Endothelial cell of umbilical vein (primary cell): ENCODE results near the gene IYD. TPM values are rescaled to one million over a fixed set of nuclear protein-coding genes. Genes with fewer than 3 reads are reported as not detected.

Experiments
- BruUV-seq: library from RNA; stranded (reverse); fragments of 400-500 nt; replicated peaks from 2 replicates; lab custom pipeline; 2021; lab: Mats Ljungman, UMichigan
- CTCF ChIA-PET: fragments of 300-600, 350-600 bp; sonication (Branson Sonifier 250); formaldehyde crosslinking; loops from one replicate; lab custom pipeline; 2021; ENCODE audit warnings: antibody characterized with exemption, inconsistent platforms; lab: Charles Lee
- POLR2A ChIA-PET: fragments of 300-600, 350-600 bp; sonication (Branson Sonifier 250); formaldehyde crosslinking; loops from one replicate; lab custom pipeline; 2021; ENCODE audit warnings: antibody characterized with exemption, inconsistent platforms; lab: Charles Lee
- DNase-seq: peaks from one replicate; pipeline ENCODE4 v3.0.0-alpha.2; 2011; ENCODE audit warnings: low read depth, low spot score
- FAIRE-seq: peaks from 2 replicates; lab custom pipeline; 2011; peaks lifted over from hg19 to GRCh38; lab: Jason Lieb, UNC
- H2AFZ ChIP-seq: 2 replicates; pipeline ENCODE4 v1.6.0; 2012; ENCODE audit warnings: low read depth, low read length, control low read depth, inconsistent platforms
- H3K27ac ChIP-seq: 2 replicates; pipeline ENCODE4 v1.5.1; 2011; ENCODE audit warnings: low read depth, mild to moderate bottlenecking, control low read depth, low read length, moderate library complexity; ENCODE audit not compliant: insufficient read depth
- H3K27me3 ChIP-seq, 2 experiments: 2 replicates each; pipeline versions ENCODE4 v1.6.0 to v1.6.1; 2011; ENCODE audit warnings: low read length in 2 of 2, mixed read lengths in 1 of 2; ENCODE audit not compliant: control insufficient read depth in 2 of 2, insufficient read depth in 2 of 2
- H3K36me3 ChIP-seq, 2 experiments: 2 replicates in 1 of 2; 3 replicates in 1 of 2; pipeline ENCODE4 v1.5.1; 2011; ENCODE audit warnings: low read length in 2 of 2, mild to moderate bottlenecking in 1 of 2, moderate library complexity in 1 of 2; ENCODE audit not compliant: control insufficient read depth in 2 of 2, insufficient read depth in 2 of 2; ENCODE audit errors: extremely low read depth in 1 of 2
- H3K4me1 ChIP-seq: 3 replicates; pipeline ENCODE4 v1.5.1; 2011; ENCODE audit warnings: mild to moderate bottlenecking, low read length; ENCODE audit not compliant: control insufficient read depth, insufficient read depth; ENCODE audit errors: extremely low read depth
- H3K4me2 ChIP-seq: 2 replicates; pipeline ENCODE4 v1.6.1; 2011; ENCODE audit warnings: low read length, control low read depth, mixed read lengths; ENCODE audit not compliant: insufficient read depth
- H3K4me3 ChIP-seq, 3 experiments: fragments of 200-600 bp in 1 of 3; sonication (generic), shearing (Covaris generic) in 1 of 3; replicated peaks in 1 of 3; 2 replicates each; pipeline ENCODE4 v1.5.1; 2011 to 2016; ENCODE audit warnings: control low read depth in 3 of 3, low read length in 3 of 3, mild to moderate bottlenecking in 2 of 3, inconsistent platforms in 1 of 3, low read depth in 1 of 3, moderate library complexity in 1 of 3; ENCODE audit not compliant: insufficient read depth in 1 of 3
- H3K79me2 ChIP-seq: 2 replicates; pipeline ENCODE4 v1.6.0; 2012; ENCODE audit warnings: low read length, inconsistent platforms; ENCODE audit not compliant: control insufficient read depth, insufficient read depth
- H3K9ac ChIP-seq: replicated peaks from 2 replicates; pipeline ENCODE3; 2011; ENCODE audit warnings: low read length, control low read depth; ENCODE audit not compliant: insufficient read depth; ENCODE audit errors: extremely low read depth
- H3K9me1 ChIP-seq: replicated peaks from 3 replicates; pipeline ENCODE4 v1.6.0; 2011; ENCODE audit warnings: mild to moderate bottlenecking, low read length; ENCODE audit not compliant: control insufficient read depth, insufficient read depth; ENCODE audit errors: extremely low read depth
- H3K9me3 ChIP-seq: replicated peaks from 2 replicates; pipeline ENCODE4 v1.5.1; 2012; ENCODE audit warnings: low read length, inconsistent platforms; ENCODE audit not compliant: control insufficient read depth, insufficient read depth
- H4K20me1 ChIP-seq: replicated peaks from 2 replicates; pipeline ENCODE3; 2011; ENCODE audit warnings: mild to moderate bottlenecking, low read length; ENCODE audit not compliant: control insufficient read depth, insufficient read depth; ENCODE audit errors: extremely low read depth
- CTCF ChIP-seq, 2 donors: IDR thresholded peaks; 1 replicate in 1 of 2; 2 replicates in 1 of 2; pipeline ENCODE4 v1.5.1; 2011; ENCODE audit warnings: low read length in 2 of 2, mild to moderate bottlenecking in 2 of 2, moderate library complexity in 2 of 2, control low read depth in 1 of 2, inconsistent platforms in 1 of 2, low read depth in 1 of 2; ENCODE audit not compliant: insufficient read depth in 1 of 2; ENCODE audit errors: extremely low read depth in 1 of 2
- EZH2 ChIP-seq: IDR thresholded peaks from 2 replicates; pipeline ENCODE4 v1.6.1; 2012; ENCODE audit warnings: borderline replicate concordance, low read depth, mild to moderate bottlenecking, moderate library complexity, low read length, inconsistent platforms; ENCODE audit not compliant: severe bottlenecking
- FOS ChIP-seq: IDR thresholded peaks from 2 replicates; pipeline ENCODE4 v1.6.1; 2011; ENCODE audit warnings: mild to moderate bottlenecking, low read length, moderate library complexity, borderline replicate concordance; ENCODE audit not compliant: insufficient read depth
- GATA2 ChIP-seq: IDR thresholded peaks from 2 replicates; pipeline ENCODE4 v1.7.0; 2011; ENCODE audit warnings: low read depth, mild to moderate bottlenecking, moderate library complexity, mixed read lengths, low read length; ENCODE audit not compliant: insufficient read length, insufficient read depth
- JUN ChIP-seq: IDR thresholded peaks from 2 replicates; pipeline ENCODE4 v1.6.1; 2011; ENCODE audit warnings: borderline replicate concordance, low read depth; ENCODE audit not compliant: insufficient read length, insufficient read depth
- MAX ChIP-seq: IDR thresholded peaks from 2 replicates; pipeline ENCODE4 v1.6.1; 2011; ENCODE audit not compliant: insufficient read depth, insufficient read length
- MYC ChIP-seq: IDR thresholded peaks from one replicate; pipeline ENCODE4 v1.6.1; 2011; ENCODE audit warnings: mild to moderate bottlenecking, low read depth, low read length
- POLR2A ChIP-seq: IDR thresholded peaks from 2 replicates; pipeline ENCODE4 v1.6.1; 2012; ENCODE audit warnings: low read depth, mild to moderate bottlenecking, control low read depth, low read length
- POLR2AphosphoS5 ChIP-seq: IDR thresholded peaks from 2 replicates; pipeline ENCODE4 v1.6.1; 2012; ENCODE audit warnings: low read depth, mild to moderate bottlenecking, control low read depth, low read length, moderate library complexity; ENCODE audit not compliant: insufficient read depth
- dilution Hi-C: fragments of 300-500 bp; cut with MboI; formaldehyde crosslinking; loops from one replicate; pipeline ENCODE4 v1.15.0; 2019; ENCODE audit warnings: low sequenced_read_pairs; ENCODE audit not compliant: extremely low pct_ligation_motif_present
- intact Hi-C: fragments of 100-400 bp; cut with micrococcal nuclease; formaldehyde crosslinking; loops from one replicate; pipeline ENCODE4 v1.10.0; 2022
- polyA plus RNA-seq, 4 experiments: library from polyadenylated mRNA; depleted of rRNA in 3 of 4; stranded (reverse) in 3 of 4; unstranded in 1 of 4; fragments of >200 nt; gene quantifications; 2 replicates each; pipeline versions ENCODE4 v1.2.1 to v1.2.3, GENCODE V29; 2011 to 2012; ENCODE audit warnings: missing spikeins in 1 of 4
- total RNA-seq: library from RNA; stranded (reverse); gene quantifications from 2 replicates; pipeline ENCODE4 v1.2.3, GENCODE V29; 2021

IYD gene
- total and polyA plus RNA-seq, 2 donors (not counting 3 experiments of a cell fraction or from before 2014, with no cell fraction given): not detected

GRCh38 chr6:150353445-150353844 lies 15.4 kb upstream of the IYD start:
- TF ChIP-seq JUN (no peak), FOS (no peak), POLR2AphosphoS5 (no peak), MYC (no peak), CTCF (IDR thresholded peaks at IDR 0.05; ENCODE audit: extremely low read depth in 1 of 2, insufficient read depth in 1 of 2, low read depth in 1 of 2, low read length in 2 of 2) (no peak), GATA2 (no peak), POLR2A (no peak), MAX (no peak), EZH2 (no peak)
- CTCF ChIA-PET: interaction anchor here (1.1 to 1.4 kb wide), 2 partner anchors 18 to 42 kb away, joined by 3 to 5 read pairs; no protein-coding TSS in a partner anchor
- Histone ChIP-seq H2AFZ (no peak overlapping the region), H4K20me1 (no peaks in the 10 kb centered on the region), H3K4me2 (no peak overlapping the region), H3K9me3 (no peaks in the 10 kb centered on the region), H3K4me3 (no peak overlapping the region), H3K79me2 (no peaks in the 10 kb centered on the region), H3K36me3 (no peaks in the 10 kb centered on the region), H3K4me1 (no peaks in the 10 kb centered on the region), H3K27me3 (peaks cover 3 to 5% of the 10 kb centered on the region in 2 experiments), H3K27ac (no peak overlapping the region), H3K9ac (no peak overlapping the region), H3K9me1 (no peaks in the 10 kb centered on the region)
- dilution Hi-C loops (no loop called here), intact Hi-C loops (no loop called here)
- no TSS peak for BruUV-seq
- no peak for DNase-seq
- no peak for FAIRE-seq
- POLR2A ChIA-PET: no interaction called here
